ENCODE results near the gene SLC38A7. TPM values are rescaled to one million over a fixed set of nuclear protein-coding genes. Genes with fewer than 3 reads are reported as not detected.

Gene SLC38A7
- total RNA-seq, 1 donor from 2014 or later, result 31.7 TPM

- no peak overlapping the region for H3K27ac Mint-ChIP-seq (ENCODE audit: unreplicated experiment)
- H3K4me1 Mint-ChIP-seq, result peaks cover 12% of the 10 kb centered on the region
- H3K9me3 Mint-ChIP-seq, result no peaks in the 10 kb centered on the region
- H3K27me3 Mint-ChIP-seq (ENCODE audit: low read depth), result peaks cover 2% of the 10 kb centered on the region
- peaks cover 4% of the 10 kb centered on the region for H3K36me3 Mint-ChIP-seq (ENCODE audit: low read depth)
- DNase-seq (ENCODE audit: low read depth, low spot score), result no peak
- no peak overlapping the region for H3K4me3 Mint-ChIP-seq
- TF ChIP-seq, protein P1, sequence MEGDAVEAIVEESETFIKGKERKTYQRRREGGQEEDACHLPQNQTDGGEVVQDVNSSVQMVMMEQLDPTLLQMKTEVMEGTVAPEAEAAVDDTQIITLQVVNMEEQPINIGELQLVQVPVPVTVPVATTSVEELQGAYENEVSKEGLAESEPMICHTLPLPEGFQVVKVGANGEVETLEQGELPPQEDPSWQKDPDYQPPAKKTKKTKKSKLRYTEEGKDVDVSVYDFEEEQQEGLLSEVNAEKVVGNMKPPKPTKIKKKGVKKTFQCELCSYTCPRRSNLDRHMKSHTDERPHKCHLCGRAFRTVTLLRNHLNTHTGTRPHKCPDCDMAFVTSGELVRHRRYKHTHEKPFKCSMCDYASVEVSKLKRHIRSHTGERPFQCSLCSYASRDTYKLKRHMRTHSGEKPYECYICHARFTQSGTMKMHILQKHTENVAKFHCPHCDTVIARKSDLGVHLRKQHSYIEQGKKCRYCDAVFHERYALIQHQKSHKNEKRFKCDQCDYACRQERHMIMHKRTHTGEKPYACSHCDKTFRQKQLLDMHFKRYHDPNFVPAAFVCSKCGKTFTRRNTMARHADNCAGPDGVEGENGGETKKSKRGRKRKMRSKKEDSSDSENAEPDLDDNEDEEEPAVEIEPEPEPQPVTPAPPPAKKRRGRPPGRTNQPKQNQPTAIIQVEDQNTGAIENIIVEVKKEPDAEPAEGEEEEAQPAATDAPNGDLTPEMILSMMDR (conservative IDR thresholded peaks at IDR 0.05), result no peak
These were observed 50.2 kb downstream of the SLC38A7 start for GRCh38 chr16:58634265-58634802.

DNA sequence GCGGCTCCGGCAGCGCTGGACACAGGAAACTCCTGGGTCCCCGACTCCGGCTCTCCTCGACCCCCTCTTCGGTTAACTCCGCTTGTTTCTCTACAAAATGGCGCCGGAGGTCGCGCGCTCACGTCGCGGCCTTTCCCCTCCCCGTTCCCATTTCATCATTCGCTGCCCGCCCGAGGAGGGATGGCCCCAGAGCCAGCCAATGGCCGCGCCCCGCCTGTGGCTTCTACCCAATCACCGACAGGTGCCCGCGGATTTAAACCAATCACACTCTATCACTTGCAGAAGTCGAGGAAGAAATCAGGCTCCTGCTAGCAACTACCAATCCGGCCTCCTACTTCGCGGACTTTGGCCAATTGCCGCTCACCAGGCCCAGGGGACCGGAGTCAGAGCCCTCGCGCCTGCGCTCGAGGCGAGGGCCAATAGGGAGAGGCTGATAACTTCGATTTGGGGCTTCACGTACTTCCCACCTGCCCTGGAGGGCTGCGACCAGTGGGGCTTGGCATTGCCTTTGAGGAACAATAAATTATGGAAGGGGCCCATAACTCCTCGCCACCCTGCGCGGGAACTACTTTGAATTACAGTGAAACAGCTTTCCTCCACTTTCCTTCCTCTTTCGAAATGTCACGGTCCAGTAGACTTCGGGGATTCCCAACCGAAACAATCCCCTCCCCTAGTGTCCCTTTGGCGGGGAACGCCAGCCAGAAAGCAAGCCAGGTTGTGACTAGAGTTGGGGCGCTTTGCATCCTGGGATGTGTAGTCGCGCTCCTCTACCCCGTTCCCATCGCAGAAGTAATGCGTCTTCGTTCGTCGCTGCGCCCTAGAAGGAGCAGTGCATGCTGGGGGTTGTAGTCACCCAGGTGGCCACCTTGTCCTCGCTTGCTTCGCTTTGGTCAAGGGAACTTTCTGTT lies 54.6 kb downstream of the SLC38A7 start, which contains the start of gene CNOT1:
Gene CNOT1 (minus strand): TSS at position 94 of the 908 bp plus-strand sequence. CDS start 30,489 bp downstream, outside the sequence.
- Mint-ChIP-seq H3K4me1 (peaks cover 25% of the 10 kb centered on the region), H3K27me3 (ENCODE audit: low read depth) (peaks cover 2% of the 10 kb centered on the region), H3K9me3 (no peaks in the 10 kb centered on the region), H3K4me3 (peak within 1 kb of the TSS; percentile 100), H3K36me3 (ENCODE audit: low read depth) (peaks cover 6% of the 10 kb centered on the region), H3K27ac (ENCODE audit: unreplicated experiment) (peak within 1 kb of the TSS; percentile 100)
- TF ChIP-seq, protein P1 (conservative IDR thresholded peaks at IDR 0.05), result no peak
- DNase-seq (ENCODE audit: low read depth, low spot score), result peak; percentile 95

- Mint-ChIP-seq H3K4me3 (peak overlapping the region; percentile 100), H3K27me3 (ENCODE audit: low read depth) (peaks cover 2% of the 10 kb centered on the region), H3K4me1 (peaks cover 25% of the 10 kb centered on the region), H3K9me3 (no peaks in the 10 kb centered on the region), H3K36me3 (ENCODE audit: low read depth) (peaks cover 9% of the 10 kb centered on the region), H3K27ac (ENCODE audit: unreplicated experiment) (peak overlapping the region; percentile 100)
- DNase-seq (ENCODE audit: low read depth, low spot score), result peak; percentile 4
- TF ChIP-seq, protein P1 (conservative IDR thresholded peaks at IDR 0.05), result no peak
These were observed 55.5 kb downstream of the SLC38A7 start for GRCh38 chr16:58628845-58629732.

- Mint-ChIP-seq H3K4me1 (peaks cover 17% of the 10 kb centered on the region), H3K36me3 (ENCODE audit: low read depth) (peaks cover 13% of the 10 kb centered on the region)
- DNase-seq (ENCODE audit: low read depth, low spot score), result no peak
These were observed 60.4 kb downstream of the SLC38A7 start for GRCh38 chr16:58624209-58624608.

More at GRCh38 chr16:58624209-58624608, 60.4 kb downstream of the SLC38A7 start:
- TF ChIP-seq, protein P1 (conservative IDR thresholded peaks at IDR 0.05), result no peak
- Mint-ChIP-seq H3K9me3 (no peaks in the 10 kb centered on the region), H3K27me3 (ENCODE audit: low read depth) (no peaks in the 10 kb centered on the region), H3K27ac (ENCODE audit: unreplicated experiment) (no peak overlapping the region), H3K4me3 (peak overlapping the region; percentile 59)

Data from neural crest cell (in vitro differentiated cells).